ENCODE measurements around the gene CELSR1.

The CELSR1 gene

GRCh38 chr22:46539169-46539568 is 1.7 kb upstream of the CELSR1 start:
- Histone ChIP-seq H3K9me3 (ENCODE audit: control insufficient read depth, low read length) (peaks cover 4% of the 10 kb centered on the region), H3K4me3 (ENCODE audit: insufficient read depth, low read depth, low read length) (no peak overlapping the region), H3K27ac (ENCODE audit: insufficient read depth, low read depth, low read length, poor library complexity, severe bottlenecking) (no peak overlapping the region), H3K4me1 (ENCODE audit: control insufficient read depth, insufficient read depth, low read length) (peaks cover 7% of the 10 kb centered on the region), H3K36me3 (ENCODE audit: control insufficient read depth, insufficient read depth, low read length) (peaks cover 20% of the 10 kb centered on the region), H3K27me3 (ENCODE audit: control insufficient read depth, insufficient read depth, low read length, poor library complexity, severe bottlenecking) (peaks cover 27% of the 10 kb centered on the region)
- WGBS, 2 experiments, result 76 to 77% methylated on average over 9 of the region's 9 CpGs

DNA sequence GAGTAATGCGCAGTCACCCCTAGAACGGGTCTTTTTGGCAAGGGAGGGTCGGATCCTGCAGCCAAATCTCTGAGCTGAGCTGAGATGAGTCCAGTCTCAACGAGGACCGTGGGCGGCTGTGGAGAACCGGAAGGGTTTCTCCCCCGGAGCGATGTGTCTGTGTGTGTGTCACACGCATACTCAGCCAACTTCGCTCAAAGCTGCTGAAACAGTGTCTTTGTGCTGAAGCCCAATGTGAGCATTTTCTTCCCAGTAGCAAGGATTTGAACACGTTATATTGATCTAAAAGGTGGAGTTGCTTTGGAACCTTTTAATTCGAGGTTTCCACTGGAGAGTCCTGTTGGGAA is 1.4 kb upstream of the CELSR1 start:
- WGBS, 2 experiments, result 22 to 29% methylated on average over 13 of the region's 13 CpGs
- Histone ChIP-seq H3K4me1 (ENCODE audit: control insufficient read depth, insufficient read depth, low read length) (peaks cover 7% of the 10 kb centered on the region), H3K27ac (ENCODE audit: insufficient read depth, low read depth, low read length, poor library complexity, severe bottlenecking) (no peak overlapping the region), H3K4me3 (ENCODE audit: insufficient read depth, low read depth, low read length) (peak overlapping the region; percentile 62), H3K36me3 (ENCODE audit: control insufficient read depth, insufficient read depth, low read length) (peaks cover 23% of the 10 kb centered on the region), H3K27me3 (ENCODE audit: control insufficient read depth, insufficient read depth, low read length, poor library complexity, severe bottlenecking) (peaks cover 27% of the 10 kb centered on the region), H3K9me3 (ENCODE audit: control insufficient read depth, low read length) (peaks cover 4% of the 10 kb centered on the region)

GRCh38 chr22:46537946-46538813 is 760 bp upstream of the CELSR1 start:
- peaks cover 12% of the 10 kb centered on the region for H3K4me1 ChIP-seq (ENCODE audit: control insufficient read depth, insufficient read depth, low read length)
- no peak overlapping the region for H3K27ac ChIP-seq (ENCODE audit: insufficient read depth, low read depth, low read length, poor library complexity, severe bottlenecking)
- peaks cover 29% of the 10 kb centered on the region for H3K36me3 ChIP-seq (ENCODE audit: control insufficient read depth, insufficient read depth, low read length)
- H3K27me3 ChIP-seq (ENCODE audit: control insufficient read depth, insufficient read depth, low read length, poor library complexity, severe bottlenecking), result peaks cover 27% of the 10 kb centered on the region
- WGBS, 2 experiments, result 2% methylated on average over 70 of the region's 70 CpGs
- peaks cover 4% of the 10 kb centered on the region for H3K9me3 ChIP-seq (ENCODE audit: control insufficient read depth, low read length)
- H3K4me3 ChIP-seq (ENCODE audit: insufficient read depth, low read depth, low read length), result peak overlapping the region; percentile 62

DNA sequence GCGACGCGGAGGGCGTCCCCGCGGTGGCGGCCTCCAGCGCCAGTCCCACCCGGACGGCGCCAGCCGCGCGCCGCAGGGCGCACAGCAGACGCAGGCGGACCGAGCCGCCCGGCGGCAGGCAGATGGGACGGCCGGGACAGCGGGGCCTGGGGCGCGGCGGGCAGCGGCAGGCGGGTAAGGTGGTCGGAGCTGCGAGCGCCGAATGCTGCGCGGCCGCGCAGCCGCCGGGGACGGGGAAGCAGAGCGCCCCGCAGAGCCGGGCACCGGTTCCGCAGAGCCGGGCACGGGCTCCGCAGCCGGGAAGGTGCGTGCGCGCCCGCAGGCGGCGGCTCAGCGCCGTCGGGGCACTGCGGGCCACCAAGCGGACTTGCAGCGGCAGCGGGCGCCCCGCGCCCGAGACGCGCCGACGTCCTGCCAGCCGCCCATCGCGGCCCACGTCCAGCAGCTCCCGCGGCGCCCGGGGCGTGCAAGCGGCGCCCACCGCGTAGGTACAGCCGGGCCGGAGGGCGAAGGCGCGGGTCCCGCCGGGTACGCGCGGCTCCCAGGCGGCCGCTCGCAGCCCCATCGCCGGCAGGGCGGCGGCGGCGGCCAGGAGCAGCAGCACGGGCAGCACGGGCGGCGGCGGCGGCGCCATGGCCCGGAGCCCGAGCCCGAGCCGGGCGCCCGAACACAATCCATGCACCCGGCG is 739 bp downstream of the CELSR1 start:
- Histone ChIP-seq H3K36me3 (ENCODE audit: control insufficient read depth, insufficient read depth, low read length) (peaks cover 30% of the 10 kb centered on the region), H3K9me3 (ENCODE audit: control insufficient read depth, low read length) (peaks cover 4% of the 10 kb centered on the region), H3K4me3 (ENCODE audit: insufficient read depth, low read depth, low read length) (peak overlapping the region; percentile 62), H3K4me1 (ENCODE audit: control insufficient read depth, insufficient read depth, low read length) (peaks cover 20% of the 10 kb centered on the region), H3K27me3 (ENCODE audit: control insufficient read depth, insufficient read depth, low read length, poor library complexity, severe bottlenecking) (peaks cover 27% of the 10 kb centered on the region), H3K27ac (ENCODE audit: insufficient read depth, low read depth, low read length, poor library complexity, severe bottlenecking) (no peak overlapping the region)
- 1% methylated on average over 118 of the region's 118 CpGs for WGBS, 2 experiments

DNA sequence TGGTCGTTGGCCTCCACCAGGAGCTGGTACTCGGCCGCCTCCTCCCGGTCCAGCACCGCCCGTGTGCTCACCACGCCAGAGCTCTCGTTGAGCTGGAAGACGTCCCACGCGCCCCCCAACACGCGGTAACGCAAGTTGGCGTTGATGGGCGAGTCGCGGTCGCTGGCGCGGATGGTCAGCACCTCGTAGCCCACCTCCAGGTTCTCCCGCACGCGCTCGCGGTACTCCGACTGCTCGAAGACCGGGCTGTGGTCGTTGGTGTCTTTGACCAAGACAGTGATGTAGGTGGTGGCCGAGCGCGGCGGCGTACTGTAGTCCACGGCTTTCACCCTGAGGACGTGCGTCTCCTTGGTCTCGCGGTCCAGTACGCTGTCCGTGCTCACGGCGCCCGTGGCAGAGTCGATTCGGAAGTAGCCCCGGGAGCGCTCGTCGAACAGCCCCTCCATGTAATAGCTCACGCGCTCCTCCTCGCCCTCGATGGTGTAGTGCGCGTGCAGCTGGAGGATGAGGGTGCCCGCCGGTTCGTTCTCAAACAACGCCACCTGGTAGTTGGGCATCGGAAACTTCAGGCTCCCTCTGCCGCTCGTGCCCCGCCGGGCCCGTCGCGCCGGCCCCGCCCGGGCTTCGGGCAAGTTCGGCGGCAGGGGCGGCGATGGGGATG is 1.4 kb downstream of the CELSR1 start:
- WGBS, 2 experiments, result 75 to 76% methylated on average over 78 of the region's 78 CpGs
- Histone ChIP-seq H3K27ac (ENCODE audit: insufficient read depth, low read depth, low read length, poor library complexity, severe bottlenecking) (no peak overlapping the region), H3K4me3 (ENCODE audit: insufficient read depth, low read depth, low read length) (peak overlapping the region; percentile 62)

GRCh38 chr22:46534901-46535630 is 2.4 kb downstream of the CELSR1 start:
- H3K27me3 ChIP-seq (ENCODE audit: control insufficient read depth, insufficient read depth, low read length, poor library complexity, severe bottlenecking), result peaks cover 27% of the 10 kb centered on the region
- no peak overlapping the region for H3K4me3 ChIP-seq (ENCODE audit: insufficient read depth, low read depth, low read length)
- no peak overlapping the region for H3K27ac ChIP-seq (ENCODE audit: insufficient read depth, low read depth, low read length, poor library complexity, severe bottlenecking)
- peaks cover 4% of the 10 kb centered on the region for H3K9me3 ChIP-seq (ENCODE audit: control insufficient read depth, low read length)
- peaks cover 20% of the 10 kb centered on the region for H3K4me1 ChIP-seq (ENCODE audit: control insufficient read depth, insufficient read depth, low read length)
- 95% methylated on average over 45 of the region's 45 CpGs for WGBS, 2 experiments
- H3K36me3 ChIP-seq (ENCODE audit: control insufficient read depth, insufficient read depth, low read length), result peaks cover 30% of the 10 kb centered on the region

More for the DNA sequence above, 1.4 kb downstream of the CELSR1 start:
- Histone ChIP-seq H3K4me1 (ENCODE audit: control insufficient read depth, insufficient read depth, low read length) (peaks cover 20% of the 10 kb centered on the region), H3K36me3 (ENCODE audit: control insufficient read depth, insufficient read depth, low read length) (peaks cover 30% of the 10 kb centered on the region), H3K27me3 (ENCODE audit: control insufficient read depth, insufficient read depth, low read length, poor library complexity, severe bottlenecking) (peaks cover 27% of the 10 kb centered on the region), H3K9me3 (ENCODE audit: control insufficient read depth, low read length) (peaks cover 4% of the 10 kb centered on the region)

DNA sequence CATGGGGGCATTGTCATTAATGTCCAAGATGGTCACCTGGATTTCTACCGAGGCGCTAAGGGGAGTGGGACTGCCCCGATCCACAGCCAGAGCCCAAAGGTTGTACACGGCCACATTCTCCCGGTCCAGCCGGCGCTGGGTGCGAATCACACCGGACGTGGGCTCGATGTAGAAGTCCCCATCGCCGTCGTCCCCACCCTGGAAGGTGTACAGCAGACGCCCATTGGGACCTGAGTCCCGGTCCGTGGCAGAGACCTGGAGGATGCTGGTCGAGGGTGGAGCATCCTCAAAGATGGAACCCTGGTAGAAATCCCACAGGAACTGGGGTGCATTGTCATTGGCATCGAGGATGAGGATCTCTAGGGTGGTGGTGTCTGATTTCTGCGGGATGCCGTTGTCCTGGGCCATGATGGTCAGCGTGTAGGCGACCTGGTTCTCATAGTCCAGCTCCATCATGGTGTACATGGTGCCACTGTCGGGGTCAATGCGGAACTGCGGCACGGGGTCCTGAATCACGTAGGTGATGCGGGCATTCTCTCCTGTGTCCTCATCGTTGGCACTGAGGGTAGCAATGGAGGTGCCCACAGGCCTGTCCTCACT is 3.1 kb downstream of the CELSR1 start:
- Histone ChIP-seq H3K27me3 (ENCODE audit: control insufficient read depth, insufficient read depth, low read length, poor library complexity, severe bottlenecking) (peaks cover 26% of the 10 kb centered on the region), H3K9me3 (ENCODE audit: control insufficient read depth, low read length) (peaks cover 4% of the 10 kb centered on the region), H3K36me3 (ENCODE audit: control insufficient read depth, insufficient read depth, low read length) (peaks cover 37% of the 10 kb centered on the region), H3K27ac (ENCODE audit: insufficient read depth, low read depth, low read length, poor library complexity, severe bottlenecking) (no peak overlapping the region), H3K4me1 (ENCODE audit: control insufficient read depth, insufficient read depth, low read length) (peaks cover 20% of the 10 kb centered on the region), H3K4me3 (ENCODE audit: insufficient read depth, low read depth, low read length) (no peak overlapping the region)
- WGBS, 2 experiments, result 96 to 97% methylated on average over 30 of the region's 30 CpGs

DNA sequence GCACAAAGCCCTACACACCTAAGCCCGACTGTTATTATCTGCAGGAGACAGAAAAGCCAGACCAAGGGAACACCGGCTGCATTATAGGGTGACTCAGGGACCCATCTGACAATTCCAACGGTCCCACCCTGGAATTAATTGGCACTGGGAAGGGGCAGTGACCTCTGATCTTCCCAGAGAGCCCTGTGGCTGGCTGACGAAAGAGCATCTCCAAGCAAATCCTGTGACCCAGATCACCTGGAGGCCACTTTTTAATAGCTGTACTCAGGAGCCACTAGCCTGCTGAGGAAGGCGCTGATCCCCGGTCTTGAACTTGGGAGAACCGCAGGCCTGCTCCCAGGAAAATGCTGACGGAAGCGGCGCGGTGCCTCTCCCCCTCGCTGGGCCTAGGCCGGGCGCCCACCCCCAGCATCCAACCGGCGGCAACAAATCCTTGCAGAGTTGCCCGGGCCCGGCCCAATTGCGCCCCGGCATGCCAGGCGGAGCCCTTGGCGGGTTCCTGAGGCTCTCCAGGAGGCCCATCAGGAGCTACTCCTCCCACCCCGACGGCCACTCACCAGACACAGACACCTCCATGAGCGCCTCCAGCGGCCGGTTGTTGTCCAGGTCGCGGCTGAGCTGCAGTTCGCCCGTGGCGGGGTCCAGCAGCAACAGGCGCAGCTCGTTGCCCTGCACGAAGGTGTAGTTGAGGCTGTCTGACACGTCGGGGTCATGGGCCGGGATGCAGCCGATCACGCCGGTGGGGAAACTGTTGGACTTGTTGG is 4.2 kb downstream of the CELSR1 start:
- whole genome bisulfite sequencing, 2 experiments, result 89 to 90% methylated on average over 41 of the region's 41 CpGs
- H3K27ac ChIP-seq (ENCODE audit: insufficient read depth, low read depth, low read length, poor library complexity, severe bottlenecking), result no peak overlapping the region
- H3K4me1 ChIP-seq (ENCODE audit: control insufficient read depth, insufficient read depth, low read length), result peaks cover 12% of the 10 kb centered on the region
- H3K4me3 ChIP-seq (ENCODE audit: insufficient read depth, low read depth, low read length), result no peak overlapping the region
- H3K27me3 ChIP-seq (ENCODE audit: control insufficient read depth, insufficient read depth, low read length, poor library complexity, severe bottlenecking), result peaks cover 16% of the 10 kb centered on the region
- H3K36me3 ChIP-seq (ENCODE audit: control insufficient read depth, insufficient read depth, low read length), result peaks cover 39% of the 10 kb centered on the region
- H3K9me3 ChIP-seq (ENCODE audit: control insufficient read depth, low read length), result peaks cover 4% of the 10 kb centered on the region

DNA sequence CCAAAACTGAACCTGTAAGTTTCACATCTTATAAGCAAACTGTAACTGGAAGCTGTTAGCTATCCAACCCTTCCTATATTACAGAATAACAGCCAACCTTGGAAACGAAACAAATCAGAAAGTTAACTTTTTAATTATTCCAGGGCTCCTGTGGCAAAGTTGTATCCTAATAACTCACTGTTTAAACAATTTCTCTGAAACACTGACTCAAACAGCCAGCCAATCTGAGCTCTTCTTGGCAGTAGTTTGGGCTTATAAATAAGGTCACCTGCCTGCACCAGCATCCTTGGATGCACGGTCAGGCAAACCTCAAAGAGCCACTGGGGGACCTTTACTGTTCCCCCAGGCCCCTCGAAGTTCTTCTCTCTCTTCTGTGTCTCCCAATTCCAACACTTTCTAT is 5.0 kb downstream of the CELSR1 start:
- H3K4me3 ChIP-seq (ENCODE audit: insufficient read depth, low read depth, low read length), result no peak overlapping the region

More for the DNA sequence above, 5.0 kb downstream of the CELSR1 start:
- Histone ChIP-seq H3K27me3 (ENCODE audit: control insufficient read depth, insufficient read depth, low read length, poor library complexity, severe bottlenecking) (peaks cover 10% of the 10 kb centered on the region), H3K36me3 (ENCODE audit: control insufficient read depth, insufficient read depth, low read length) (peaks cover 39% of the 10 kb centered on the region), H3K9me3 (ENCODE audit: control insufficient read depth, low read length) (peaks cover 4% of the 10 kb centered on the region), H3K4me1 (ENCODE audit: control insufficient read depth, insufficient read depth, low read length) (peaks cover 12% of the 10 kb centered on the region), H3K27ac (ENCODE audit: insufficient read depth, low read depth, low read length, poor library complexity, severe bottlenecking) (no peak overlapping the region)
- 70 to 72% methylated on average over 3 of the region's 3 CpGs for WGBS, 2 experiments
